Sigmoid colon (tissue), 7 donors: ENCODE measurements around the gene SGTA. TPM values are rescaled to one million over a fixed set of nuclear protein-coding genes. Genes with fewer than 3 reads are reported as not detected.

Source experiments
- DNase-seq: peaks from one replicate; pipeline ENCODE4 v3.0.0-alpha.2; 2019
- H3K27ac ChIP-seq, 4 donors: fragments of 200-600 bp; sonication (generic); one replicate each; pipeline ENCODE4 v1.5.1; 2016 to 2019; ENCODE audit warnings: mild to moderate bottlenecking in 1 of 4
- H3K27me3 ChIP-seq, 3 donors: fragments of 200-600 bp; sonication (generic); one replicate each; pipeline ENCODE4 v1.5.1; 2019; ENCODE audit warnings: mild to moderate bottlenecking in 1 of 3
- H3K36me3 ChIP-seq, 4 donors: fragments of 200-600 bp; sonication (generic); one replicate each; pipeline ENCODE4 v1.5.1; 2016 to 2019
- H3K4me1 ChIP-seq, 4 donors: fragments of 200-600 bp; sonication (generic); one replicate each; pipeline ENCODE4 v1.5.1; 2017 to 2019
- H3K4me3 ChIP-seq, 4 donors: fragments of 200-600 bp; sonication (generic); one replicate each; pipeline ENCODE4 v1.5.1; 2017 to 2019; ENCODE audit warnings: mild to moderate bottlenecking in 2 of 4, moderate library complexity in 1 of 4
- H3K9me3 ChIP-seq, 4 donors: fragments of 200-600 bp in 3 of 4; sonication (generic) in 3 of 4; one replicate each; pipeline versions ENCODE4 v1.5.1 to v1.6.1; 2013 to 2019
- CTCF ChIP-seq, 4 experiments: fragments of 450-650 bp in 3 of 4; fragments of 200-600 bp in 1 of 4; IDR thresholded peaks; one replicate each; pipeline ENCODE4 v1.5.1; 2016 to 2019; ENCODE audit warnings: antibody characterized with exemption in 4 of 4, mild to moderate bottlenecking in 3 of 4, moderate library complexity in 2 of 4
- EP300 ChIP-seq, 4 donors: sonication (generic); formaldehyde crosslinking; IDR thresholded peaks; one replicate each; pipeline ENCODE4 v1.6.1; 2017; ENCODE audit warnings: antibody characterized with exemption in 4 of 4
- POLR2A ChIP-seq, 2 donors: fragments of 450-650 bp; IDR thresholded peaks; one replicate each; pipeline ENCODE4 v1.6.1; 2016; ENCODE audit warnings: antibody characterized with exemption in 2 of 2, mild to moderate bottlenecking in 2 of 2, moderate library complexity in 2 of 2
- POLR2AphosphoS5 ChIP-seq, 4 donors: sonication (generic); formaldehyde crosslinking; IDR thresholded peaks; one replicate each; pipeline ENCODE4 v1.6.1; 2017; ENCODE audit warnings: antibody characterized with exemption in 4 of 4
- WGBS, 2 donors: extraction: QIAGEN DNeasy Blood & Tissue Kit; methylation state at CpG; one replicate each; pipeline ENCODE4 v1.1.7; 2013; 5-methylcytosine and 5-hydroxymethylcytosine counted together
- intact Hi-C: fragments of 100-400 bp; cut with DNase I; formaldehyde crosslinking; loops from one replicate; pipeline ENCODE4 v1.15.1; 2023
- polyA plus RNA-seq, 3 donors: library from polyadenylated mRNA; stranded (reverse); fragments of 200-250 nt; gene quantifications; one replicate each; pipeline ENCODE4 v1.2.3, GENCODE V29; 2013
- total RNA-seq, 4 donors: library from RNA; depleted of rRNA; stranded (reverse); fragments of >200 nt; gene quantifications; one replicate each; pipeline ENCODE4 v1.1.0, GENCODE V29; 2016
- donor health status: healthy with polysubstance abuse.
- donor health status: Bipolar disorder and iron deficiency.
- donor health status: healthy.

Gene SGTA, protein sequence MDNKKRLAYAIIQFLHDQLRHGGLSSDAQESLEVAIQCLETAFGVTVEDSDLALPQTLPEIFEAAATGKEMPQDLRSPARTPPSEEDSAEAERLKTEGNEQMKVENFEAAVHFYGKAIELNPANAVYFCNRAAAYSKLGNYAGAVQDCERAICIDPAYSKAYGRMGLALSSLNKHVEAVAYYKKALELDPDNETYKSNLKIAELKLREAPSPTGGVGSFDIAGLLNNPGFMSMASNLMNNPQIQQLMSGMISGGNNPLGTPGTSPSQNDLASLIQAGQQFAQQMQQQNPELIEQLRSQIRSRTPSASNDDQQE
- 10 to 100 TPM; 42.5 to 48.1 (median 45.2) TPM for total RNA-seq
- polyA plus RNA-seq, result 10 to 100 TPM; 51.1 to 80.7 (median 55.0) TPM

DNA sequence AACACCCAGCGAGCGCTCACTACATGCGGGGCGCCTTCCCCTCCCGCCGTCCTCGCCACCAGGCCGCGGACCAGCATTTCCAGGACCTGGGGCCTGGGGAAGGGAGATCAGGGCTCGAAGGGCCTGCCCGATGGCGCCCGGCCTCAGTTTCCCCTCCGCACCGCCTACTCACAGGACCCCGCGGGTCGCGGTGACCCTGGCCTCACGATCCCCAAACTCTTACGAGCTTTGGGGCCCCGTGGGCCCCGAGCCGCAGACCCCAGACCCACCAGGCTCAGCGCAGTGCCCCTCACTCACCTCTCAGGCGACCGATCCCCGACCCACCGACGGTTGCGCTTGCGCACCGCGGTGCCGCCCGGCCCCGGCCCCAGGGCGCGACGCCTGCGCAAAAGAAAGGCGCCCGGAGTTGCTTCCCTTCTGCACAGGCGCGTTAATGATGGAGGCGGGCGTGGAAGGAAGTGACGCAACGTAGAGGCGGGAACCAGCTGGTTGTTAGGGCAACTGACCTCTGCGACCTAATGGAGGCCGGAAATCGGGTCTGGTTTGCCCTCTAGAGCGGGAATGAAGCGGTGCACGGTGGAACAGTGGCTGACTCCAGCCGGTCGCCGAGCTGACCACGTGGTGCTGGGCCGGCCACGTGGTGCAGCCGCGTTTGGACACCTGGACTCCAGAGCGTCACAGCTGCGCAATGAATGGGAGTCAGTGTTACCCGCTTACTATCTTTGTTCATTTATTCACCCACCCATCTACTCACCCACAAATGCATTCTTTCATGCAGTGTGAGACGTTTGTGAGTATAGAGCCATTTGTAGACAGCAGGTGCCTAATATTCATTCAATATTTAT, at the start of gene SGTA:
TSS of gene SGTA (minus strand) at position 338 of the 845 bp plus-strand sequence. CDS start 14,205 bp downstream, outside the sequence.
- Histone ChIP-seq H3K36me3 (no peaks in the 10 kb centered on the region), H3K27me3 (no peaks in the 10 kb centered on the region), H3K27ac (peak within 1 kb of the TSS; percentile 87 to 96 (median 94)), H3K9me3 (no peaks in the 10 kb centered on the region), H3K4me3 (peak within 1 kb of the TSS; percentile 76 to 100 (median 90)), H3K4me1 (peaks cover 0 to 72% (median 54%) of the 10 kb centered on the region in 4 donors)
- intact Hi-C loops, result loop anchor here (10.0 kb wide), 1 partner anchor 358 kb away; the partner anchor contains the start of gene TIMM13
- TF ChIP-seq CTCF (IDR thresholded peaks at IDR 0.05) (peak in 3 of 4 experiments; percentile 15 to 35 (median 29)), EP300 (IDR thresholded peaks at IDR 0.05) (peak in 1 of 4 donors; percentile 68), POLR2AphosphoS5 (IDR thresholded peaks at IDR 0.05) (peak; percentile 86 to 94 (median 92)), POLR2A (IDR thresholded peaks at IDR 0.05) (peak; percentile 78 to 87)
- 1% methylated on average over 68 of the region's 68 CpGs for WGBS, 2 donors
- peak; percentile 99 for DNase-seq

- Histone ChIP-seq H3K27ac (no peak overlapping the region), H3K4me1 (no peaks in the 10 kb centered on the region), H3K36me3 (peaks cover 8 to 42% (median 17%) of the 10 kb centered on the region in 4 donors), H3K9me3 (peaks cover 0 to 9% (median 7%) of the 10 kb centered on the region in 4 donors), H3K4me3 (no peak overlapping the region), H3K27me3 (no peaks in the 10 kb centered on the region)
- DNase-seq, result no peak
- TF ChIP-seq POLR2A (IDR thresholded peaks at IDR 0.05) (no peak), EP300 (IDR thresholded peaks at IDR 0.05) (no peak), POLR2AphosphoS5 (IDR thresholded peaks at IDR 0.05) (no peak), CTCF (IDR thresholded peaks at IDR 0.05) (no peak)
- intact Hi-C loops, result no loop called here
- 91 to 95% methylated on average over 13 of the region's 13 CpGs for WGBS, 2 donors
These were observed 44.9 kb upstream of the SGTA start for GRCh38 chr19:2827840-2828489.

- 94 to 97% methylated on average over 2 of the region's 2 CpGs for WGBS, 2 donors
- intact Hi-C loops, result no loop called here
- Histone ChIP-seq H3K4me1 (no peaks in the 10 kb centered on the region), H3K9me3 (peaks cover 0 to 2% (median 0%) of the 10 kb centered on the region in 4 donors), H3K27ac (no peak overlapping the region), H3K36me3 (peaks cover 0 to 32% (median 8%) of the 10 kb centered on the region in 4 donors), H3K4me3 (no peak overlapping the region), H3K27me3 (no peaks in the 10 kb centered on the region)
- no peak for DNase-seq
- TF ChIP-seq POLR2A (IDR thresholded peaks at IDR 0.05) (no peak), EP300 (IDR thresholded peaks at IDR 0.05) (no peak), POLR2AphosphoS5 (IDR thresholded peaks at IDR 0.05) (no peak), CTCF (IDR thresholded peaks at IDR 0.05) (no peak)
These were observed 43.9 kb upstream of the SGTA start for GRCh38 chr19:2827022-2827421.

GRCh38 chr19:2824129-2824528, 41.1 kb upstream of the SGTA start:
- Histone ChIP-seq H3K36me3 (peaks cover 0 to 32% (median 6%) of the 10 kb centered on the region in 4 donors), H3K9me3 (no peaks in the 10 kb centered on the region), H3K4me3 (no peak overlapping the region), H3K4me1 (peaks cover 0 to 16% (median 10%) of the 10 kb centered on the region in 4 donors), H3K27me3 (no peaks in the 10 kb centered on the region), H3K27ac (no peak overlapping the region)
- TF ChIP-seq CTCF (IDR thresholded peaks at IDR 0.05) (no peak), EP300 (IDR thresholded peaks at IDR 0.05) (no peak)
- DNase-seq, result no peak
- WGBS, 2 donors, result 68 to 69% methylated on average over 8 of the region's 8 CpGs
- intact Hi-C loops, result no loop called here
